Activated CD8-positive, alpha-beta T cell treated with anti-CD3 and anti-CD28 coated beads for 36 hours (primary cell): ENCODE data around the gene CTNNAL1. TPM values are rescaled to one million over a fixed set of nuclear protein-coding genes. Genes with fewer than 3 reads are reported as not detected.

Experiments
- ATAC-seq: fragments of 200-7000 bp; cut with Tn5 transposase; one replicate; pipeline ENCODE4 v1.10.0; 2021; ENCODE audit warnings: mild to moderate bottlenecking, moderate library complexity
- CTCF ChIA-PET: fragments of 350-600 bp; sonication (Branson Sonifier 250); formaldehyde crosslinking; loops from one replicate; lab custom pipeline; 2021; ENCODE audit warnings: antibody characterized with exemption; lab: Charles Lee
- POLR2A ChIA-PET: fragments of 350-600 bp; sonication (Branson Sonifier 250); formaldehyde crosslinking; loops from one replicate; lab custom pipeline; 2021; ENCODE audit warnings: antibody characterized with exemption; lab: Charles Lee
- DNase-seq: peaks from one replicate; pipeline ENCODE4 v3.0.0-alpha.2; 2020
- H3K27ac Mint-ChIP-seq: one replicate; pipeline ENCODE4 v1.8.0; 2021; ENCODE audit warnings: mild to moderate bottlenecking, mixed read lengths
- H3K27me3 Mint-ChIP-seq: one replicate; pipeline ENCODE4 v1.8.0; 2021; ENCODE audit warnings: mixed read lengths
- H3K36me3 Mint-ChIP-seq: one replicate; pipeline ENCODE4 v1.8.0; 2021; ENCODE audit warnings: low read depth, mixed read lengths
- H3K4me1 Mint-ChIP-seq: one replicate; pipeline ENCODE4 v1.8.0; 2021; ENCODE audit warnings: low read depth, mixed read lengths
- H3K4me3 Mint-ChIP-seq: one replicate; pipeline ENCODE4 v1.8.0; 2021; ENCODE audit warnings: mild to moderate bottlenecking, moderate library complexity, mixed read lengths
- H3K9me3 Mint-ChIP-seq: one replicate; pipeline ENCODE4 v1.8.0; 2021; ENCODE audit warnings: mixed read lengths
- CTCF ChIP-seq: fragments of 200-600 bp; IDR thresholded peaks from one replicate; pipeline ENCODE4 v1.8.0; 2022; ENCODE audit warnings: antibody characterized with exemption, mild to moderate bottlenecking
- intact Hi-C: fragments of 100-400 bp; cut with micrococcal nuclease; formaldehyde crosslinking; loops from one replicate; pipeline ENCODE4 v1.10.0; 2022
- total RNA-seq, 2 experiments: library from RNA; stranded (reverse); gene quantifications; one replicate each; pipeline ENCODE4 v1.2.3, GENCODE V29; 2021

CTNNAL1 gene
- total RNA-seq, 2 experiments from 2014 or later: 24.1 to 26.0 TPM

- Mint-ChIP-seq H3K27ac (no peak overlapping the region), H3K4me1 (no peaks in the 10 kb centered on the region), H3K9me3 (no peaks in the 10 kb centered on the region), H3K4me3 (no peak overlapping the region), H3K36me3 (no peaks in the 10 kb centered on the region), H3K27me3 (no peaks in the 10 kb centered on the region)
- POLR2A ChIA-PET: no interaction called here
- no peak for TF ChIP-seq CTCF
- CTCF ChIA-PET: interaction anchor here (1.1 to 1.4 kb wide), 2 partner anchors 9 to 20 kb away, joined by 3 to 5 read pairs; no protein-coding TSS in a partner anchor
- ATAC-seq: no peak
- no peak for DNase-seq
- intact Hi-C loops: no loop called here
Observed at GRCh38 chr9:108950168-108950567, 63.1 kb downstream of the CTNNAL1 start.

GRCh38 chr9:108939975-108940374 is 73.3 kb downstream of the CTNNAL1 start:
- H3K9me3 Mint-ChIP-seq: no peaks in the 10 kb centered on the region
- CTCF ChIA-PET: no interaction called here
- H3K27ac Mint-ChIP-seq: no peak overlapping the region
- no peak overlapping the region for H3K4me3 Mint-ChIP-seq
- no peak for DNase-seq
- POLR2A ChIA-PET: no interaction called here
- no peak for ATAC-seq
- H3K4me1 Mint-ChIP-seq: peaks cover 7% of the 10 kb centered on the region
- TF ChIP-seq CTCF: no peak
- no peaks in the 10 kb centered on the region for H3K27me3 Mint-ChIP-seq
- intact Hi-C loops: no loop called here
- H3K36me3 Mint-ChIP-seq: peaks cover 1% of the 10 kb centered on the region

- ChIA-PET CTCF (no interaction called here), POLR2A (no interaction called here)
- intact Hi-C loops: no loop called here
- no peak for TF ChIP-seq CTCF
- no peak overlapping the region for H3K4me3 Mint-ChIP-seq
- H3K9me3 Mint-ChIP-seq: no peaks in the 10 kb centered on the region
- DNase-seq: no peak
- no peaks in the 10 kb centered on the region for H3K27me3 Mint-ChIP-seq
- ATAC-seq: no peak
- peaks cover 3% of the 10 kb centered on the region for H3K36me3 Mint-ChIP-seq
- no peak overlapping the region for H3K27ac Mint-ChIP-seq
- H3K4me1 Mint-ChIP-seq: peaks cover 10% of the 10 kb centered on the region
Observed at GRCh38 chr9:108937561-108938305, 75.6 kb downstream of the CTNNAL1 start.

- peak within 1 kb of the TSS; percentile 87 for H3K4me3 Mint-ChIP-seq
- peaks cover 24% of the 10 kb centered on the region for H3K4me1 Mint-ChIP-seq
- intact Hi-C loops: no loop called here
- POLR2A ChIA-PET: interaction anchor here (1.6 kb wide), 1 partner anchor 8 kb away, joined by 5 read pairs; no protein-coding TSS in a partner anchor
- H3K27ac Mint-ChIP-seq: peak within 1 kb of the TSS; percentile 96
- TF ChIP-seq CTCF: no peak
- DNase-seq (peak; percentile 78), ATAC-seq (peak; percentile 85)
- no peaks in the 10 kb centered on the region for H3K9me3 Mint-ChIP-seq
- H3K27me3 Mint-ChIP-seq: no peaks in the 10 kb centered on the region
- H3K36me3 Mint-ChIP-seq: peaks cover 4% of the 10 kb centered on the region
- CTCF ChIA-PET: interaction anchor here (0.9 kb wide), 1 partner anchor 49 kb away, joined by 3 read pairs; no protein-coding TSS in a partner anchor
Observed at GRCh38 chr9:108934323-108934893, 78.9 kb downstream of the CTNNAL1 start, which contains the start of gene ABITRAM. TSS of gene ABITRAM (plus strand) at chr9:108934400. CDS start at chr9:108934487, 87 bp downstream.
